GM18508 (cell line): ENCODE measurements around the gene DNAH9.
"Not testable (repeated sequence)": the region's sequence is repeated elsewhere in the genome, so short reads cannot be mapped to it uniquely, and the experiment has no call there.

Experiments used
- ATAC-seq: cut with Tn5 transposase; IDR thresholded peaks from one replicate; pipeline ENCODE4 v1.9.1; 2021; ENCODE audit warnings: moderate number of reproducible peaks; ENCODE audit not compliant: insufficient read depth, unreplicated experiment

DNAH9 gene

DNA sequence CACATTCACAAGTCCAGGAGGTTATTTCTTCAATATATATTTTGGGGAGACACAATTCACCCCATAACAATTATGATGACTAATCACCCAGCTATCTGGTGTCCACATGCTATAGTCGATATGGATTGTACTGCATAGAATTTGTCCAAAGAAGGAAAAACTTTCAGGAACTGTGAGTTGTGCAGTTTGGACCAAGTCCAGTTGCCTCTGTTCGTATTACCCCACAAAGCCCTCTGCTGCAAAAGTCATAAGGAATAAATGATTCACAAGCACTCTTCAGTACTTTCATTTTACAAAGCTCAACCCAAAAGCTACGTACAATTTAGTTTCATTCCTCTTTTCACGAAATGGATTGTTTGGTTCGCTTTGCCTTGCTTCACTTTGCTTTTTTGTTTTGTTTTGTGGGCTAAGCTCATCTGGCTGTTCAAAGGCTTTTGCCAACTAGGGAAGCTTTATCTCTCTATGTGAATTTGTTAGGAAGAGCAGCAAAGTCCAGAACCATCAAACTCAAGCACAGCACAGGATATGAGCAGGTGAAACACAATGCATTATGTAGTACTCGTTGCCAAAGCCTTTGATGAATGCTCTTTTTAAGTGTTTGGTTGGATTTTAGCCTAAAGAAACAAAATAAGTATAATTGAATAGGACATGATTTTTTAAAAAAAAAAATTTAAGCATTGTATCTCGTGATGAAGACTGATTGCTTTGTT lies 300.4 kb downstream of the DNAH9 start:
- no peak for ATAC-seq

DNA sequence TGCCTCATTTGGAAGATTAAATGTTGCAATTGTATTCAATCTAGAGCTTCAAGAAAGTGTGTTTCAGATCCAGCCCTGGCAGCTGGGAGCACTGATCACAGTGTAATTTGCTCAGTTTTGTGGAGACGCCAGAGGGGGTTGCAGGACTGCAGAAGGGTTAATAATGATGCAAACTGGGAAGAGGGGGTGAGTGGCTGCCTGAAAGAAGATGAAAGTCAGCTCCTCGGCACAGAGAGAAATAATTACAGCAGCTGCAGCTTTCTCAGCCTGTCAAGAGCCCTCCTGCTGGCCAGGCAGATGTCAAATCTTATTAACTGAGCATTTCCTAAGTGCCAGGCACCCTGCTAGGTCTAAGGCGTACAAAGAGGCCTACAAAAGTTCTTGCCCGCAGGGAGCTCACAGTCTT lies 301.3 kb downstream of the DNAH9 start:
- no peak for ATAC-seq

DNA sequence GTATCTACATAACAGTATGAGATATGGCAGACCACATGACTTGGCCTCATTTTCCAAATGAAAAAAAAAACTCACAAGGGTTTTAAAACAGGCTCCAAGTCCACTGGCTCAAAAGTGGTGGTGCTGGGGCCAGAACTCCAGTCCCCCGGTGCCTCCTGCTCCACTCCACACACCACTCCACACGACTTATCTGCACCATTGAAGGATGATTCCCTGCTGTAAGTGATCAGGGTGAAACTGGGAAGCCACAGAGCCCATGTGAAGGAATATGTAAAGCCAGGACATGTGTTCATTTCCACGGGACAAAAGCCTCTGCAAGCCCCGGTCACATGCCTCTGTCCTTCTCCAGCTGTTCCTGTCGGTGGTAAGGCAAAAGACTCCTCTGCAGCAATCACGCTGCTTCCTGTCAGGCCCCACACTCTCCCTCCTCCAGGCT lies 301.8 kb downstream of the DNAH9 start:
- ATAC-seq: no peak

DNA sequence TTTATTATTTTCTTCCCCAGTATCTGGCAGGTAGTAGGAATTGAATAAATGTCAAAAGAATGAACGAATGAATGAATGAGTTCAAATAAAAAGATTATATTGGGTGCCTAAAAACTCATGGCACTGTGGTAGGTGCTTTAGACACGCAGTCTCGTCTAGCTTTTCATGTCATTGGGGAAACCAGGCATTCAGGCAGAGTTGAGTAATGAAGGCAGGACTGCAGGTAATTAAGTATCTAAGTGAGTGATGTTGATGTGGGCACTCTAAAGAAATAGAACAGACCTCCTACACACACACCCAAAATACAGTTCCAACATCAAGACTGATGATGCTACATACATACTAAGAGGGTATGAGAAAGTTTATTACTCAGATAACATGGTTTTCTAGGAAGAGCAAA lies 302.4 kb downstream of the DNAH9 start:
- no peak for ATAC-seq

DNA sequence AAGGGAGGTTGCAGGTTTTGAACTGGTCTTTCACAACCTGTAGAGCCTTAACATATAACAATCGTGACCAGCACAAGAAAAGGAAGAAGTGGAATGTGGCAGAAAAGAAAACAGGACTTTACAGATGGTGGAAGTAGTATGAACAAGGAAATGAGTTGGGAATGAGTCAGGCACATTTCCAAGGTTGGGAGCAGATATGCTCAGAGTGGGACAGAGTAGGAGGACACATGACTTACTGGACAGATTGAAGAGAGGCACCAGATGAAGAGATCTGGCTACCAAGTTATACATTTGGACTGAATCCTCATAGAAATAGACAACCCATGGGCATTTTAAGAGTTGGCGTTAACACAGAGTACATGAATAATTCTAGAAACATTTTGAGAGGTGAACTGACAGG lies 303.7 kb downstream of the DNAH9 start:
- ATAC-seq: no peak

DNA sequence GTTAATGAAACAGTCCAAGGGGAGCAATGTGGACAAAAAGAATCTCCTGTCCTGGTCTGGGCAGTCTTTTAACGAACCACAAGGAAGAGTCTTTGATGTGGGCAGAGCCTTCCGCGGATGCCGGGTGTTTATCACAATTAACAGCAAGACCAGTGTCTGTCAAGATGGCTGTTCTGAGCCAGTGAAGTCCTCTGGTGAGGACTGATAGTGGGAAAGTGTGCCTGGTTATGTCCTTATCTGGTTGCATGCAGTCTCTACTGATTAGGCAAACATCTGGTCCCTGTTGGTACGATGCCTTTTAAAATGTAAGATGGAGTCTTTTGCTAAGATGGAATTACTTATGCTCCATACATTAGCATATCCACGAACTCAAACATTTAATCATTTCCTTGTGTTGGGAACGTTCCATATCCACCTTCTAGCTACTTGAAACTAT lies 310.5 kb downstream of the DNAH9 start:
- ATAC-seq: no peak

DNA sequence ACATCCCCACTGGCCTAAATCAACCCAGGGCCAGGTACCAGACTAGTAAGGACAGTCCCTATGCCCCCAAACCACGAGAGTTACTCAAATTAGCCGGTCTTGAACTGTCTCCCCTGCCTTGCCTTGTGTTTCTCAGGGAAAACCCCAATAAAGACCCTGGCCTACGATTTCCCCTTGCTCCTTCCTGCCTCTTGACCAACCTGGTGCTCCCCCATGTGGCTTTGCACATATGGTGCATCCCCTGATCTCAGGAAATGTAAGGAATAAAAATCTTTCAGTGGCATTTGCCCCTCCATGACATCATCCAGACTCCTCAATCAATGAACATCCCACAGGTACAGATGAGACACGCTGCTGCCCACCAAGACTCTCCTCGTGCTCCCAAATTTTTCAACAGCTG lies 311.1 kb downstream of the DNAH9 start:
- ATAC-seq: no peak

DNA sequence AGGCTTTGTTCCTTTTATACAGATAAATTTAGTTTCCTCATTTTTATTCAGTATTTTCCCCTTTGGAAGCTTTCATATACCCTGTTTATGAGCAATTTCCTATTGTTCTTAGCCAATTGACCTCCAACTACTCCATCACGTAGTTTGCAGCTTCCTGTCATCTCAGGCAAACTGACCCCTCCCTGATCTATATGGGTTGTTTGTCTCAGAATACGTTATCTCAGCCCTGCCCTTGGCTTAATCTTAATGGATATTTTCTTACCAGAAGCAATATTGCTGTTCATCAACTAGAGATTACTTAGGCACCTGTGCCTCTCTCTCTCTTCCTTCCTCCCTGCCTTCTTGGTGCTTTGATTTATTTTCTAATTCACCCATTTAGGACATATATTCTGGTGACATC lies 317.8 kb downstream of the DNAH9 start:
- no peak for ATAC-seq

DNA sequence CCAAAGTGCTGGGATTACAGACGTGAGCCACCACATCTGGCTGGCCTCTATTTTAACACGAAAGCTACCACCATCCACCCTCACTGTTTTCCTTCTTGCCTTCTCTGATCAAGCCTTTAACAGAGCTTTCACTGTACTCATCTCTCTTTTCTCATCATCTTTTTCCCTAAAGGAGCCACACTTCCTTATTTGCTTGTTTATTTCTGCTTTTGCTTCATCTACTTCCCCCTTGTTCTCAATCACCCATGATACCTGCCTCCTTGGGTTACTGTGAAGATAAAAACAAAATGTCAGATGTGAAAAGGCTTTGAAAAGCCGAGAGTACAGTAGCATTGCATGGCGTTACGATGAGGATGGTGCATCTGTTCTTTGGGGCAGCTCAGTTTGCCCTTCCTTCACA lies 319.1 kb downstream of the DNAH9 start:
- no peak for ATAC-seq

DNA sequence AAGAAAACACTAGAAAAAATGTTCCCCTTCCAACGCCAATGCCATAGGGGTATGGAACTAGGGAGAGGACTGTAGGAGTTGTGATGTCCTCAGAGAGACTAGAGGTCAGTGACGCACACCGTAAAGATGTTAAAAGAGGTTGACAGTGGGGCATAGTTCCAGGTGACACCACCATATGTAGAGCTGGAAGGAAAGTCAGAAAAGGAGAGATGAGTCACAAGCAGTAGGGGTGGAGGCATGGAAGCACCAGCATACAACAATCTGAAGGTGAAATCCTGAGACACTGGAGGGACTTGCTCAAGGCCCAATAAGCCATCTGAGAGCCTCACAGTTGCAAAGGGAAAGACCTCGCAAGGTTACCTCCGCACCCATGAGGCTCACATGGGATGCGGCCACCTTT lies 323.0 kb downstream of the DNAH9 start:
- ATAC-seq: no peak

DNA sequence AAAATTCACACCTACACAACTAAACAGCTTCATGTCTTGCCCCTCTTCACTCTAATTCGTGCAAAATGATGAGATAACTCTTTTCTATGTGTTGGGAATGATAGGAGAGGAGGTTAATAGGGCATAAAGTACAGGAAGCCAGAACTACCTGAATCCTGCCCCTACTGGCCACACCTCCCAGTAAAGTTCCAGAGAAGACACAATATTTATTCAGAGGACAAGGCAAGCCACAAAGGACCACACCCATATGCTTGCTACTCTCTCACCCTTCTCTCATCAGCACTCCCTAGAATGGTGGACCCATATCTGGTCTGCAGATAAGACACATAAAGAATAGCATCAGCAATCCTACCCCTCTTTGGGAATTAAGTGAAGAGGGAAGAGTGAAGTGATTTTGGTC lies 324.4 kb downstream of the DNAH9 start:
- ATAC-seq: no peak

DNA sequence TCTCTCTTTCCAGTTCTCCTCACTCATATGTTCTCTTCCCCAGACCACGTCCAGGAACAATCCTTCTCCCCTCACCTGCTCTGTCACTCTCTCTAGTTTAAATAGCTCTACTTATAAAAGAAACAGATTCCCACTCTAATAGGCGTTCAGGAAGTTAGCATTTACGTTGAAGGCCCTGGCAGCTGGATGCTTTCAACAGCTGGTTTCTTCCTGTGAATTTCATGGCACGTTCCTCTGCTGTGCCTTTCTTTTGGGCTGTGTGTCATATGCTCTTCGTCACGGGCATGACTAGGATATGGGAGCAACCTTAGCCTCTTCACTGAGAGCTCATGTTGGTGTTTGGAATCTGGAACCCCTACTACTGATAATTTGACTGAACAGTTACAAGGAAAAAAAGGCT lies 325.8 kb downstream of the DNAH9 start:
- no peak for ATAC-seq

DNA sequence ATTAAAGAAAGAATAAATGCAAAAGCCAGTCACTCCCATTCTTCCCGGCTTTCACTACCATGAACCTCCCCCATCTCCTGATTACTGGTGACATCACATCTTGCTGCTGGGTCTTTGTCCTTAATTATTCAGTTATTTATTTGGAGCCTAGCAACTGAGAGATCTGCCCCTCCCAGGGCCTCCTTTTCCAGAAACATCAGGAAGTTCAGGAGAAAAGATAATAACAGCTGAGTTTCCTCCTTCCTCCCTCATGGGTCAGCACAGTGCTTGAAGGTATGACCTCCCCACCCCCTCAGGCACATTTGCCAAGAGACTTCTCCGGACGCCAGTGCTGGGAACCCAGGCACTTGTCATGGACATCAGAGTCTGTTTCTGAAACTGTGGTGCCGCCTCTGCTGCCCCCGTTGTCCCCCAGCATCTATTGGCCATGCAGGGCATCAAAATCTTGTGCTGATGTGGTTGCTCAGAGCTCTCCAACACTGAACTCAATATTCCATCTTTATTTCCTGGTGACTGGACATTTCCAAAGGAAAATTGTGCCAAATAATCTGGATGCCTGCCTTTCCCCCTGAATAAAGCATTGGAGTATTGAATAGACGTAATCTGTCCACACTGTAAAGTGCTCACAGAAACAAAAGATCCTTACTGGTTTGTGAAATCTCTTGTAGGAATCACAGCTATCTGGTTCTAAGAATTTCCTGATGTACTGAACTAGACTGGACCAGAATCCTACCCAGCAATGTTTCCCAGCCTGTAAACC lies 327.2 kb downstream of the DNAH9 start:
- no peak for ATAC-seq

DNA sequence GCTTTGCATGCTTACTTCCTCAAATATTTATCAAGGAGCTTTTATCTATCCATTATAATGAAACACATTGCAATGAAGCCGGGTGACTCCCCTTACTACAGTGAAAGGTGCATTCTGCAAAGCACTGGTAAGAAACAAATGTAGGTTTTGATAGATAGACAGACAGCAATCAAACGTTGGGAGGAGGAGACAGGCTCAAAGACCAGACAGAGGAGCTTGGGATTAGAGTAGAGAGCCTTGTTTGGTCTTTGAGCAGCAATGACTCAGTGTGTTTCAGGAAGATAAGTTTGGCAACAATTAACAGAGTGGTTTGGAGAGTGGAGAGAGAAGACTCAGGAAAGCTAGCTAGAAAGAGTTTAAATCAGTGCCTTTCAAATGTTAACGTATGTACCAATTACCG lies 330.2 kb downstream of the DNAH9 start:
- no peak for ATAC-seq

DNA sequence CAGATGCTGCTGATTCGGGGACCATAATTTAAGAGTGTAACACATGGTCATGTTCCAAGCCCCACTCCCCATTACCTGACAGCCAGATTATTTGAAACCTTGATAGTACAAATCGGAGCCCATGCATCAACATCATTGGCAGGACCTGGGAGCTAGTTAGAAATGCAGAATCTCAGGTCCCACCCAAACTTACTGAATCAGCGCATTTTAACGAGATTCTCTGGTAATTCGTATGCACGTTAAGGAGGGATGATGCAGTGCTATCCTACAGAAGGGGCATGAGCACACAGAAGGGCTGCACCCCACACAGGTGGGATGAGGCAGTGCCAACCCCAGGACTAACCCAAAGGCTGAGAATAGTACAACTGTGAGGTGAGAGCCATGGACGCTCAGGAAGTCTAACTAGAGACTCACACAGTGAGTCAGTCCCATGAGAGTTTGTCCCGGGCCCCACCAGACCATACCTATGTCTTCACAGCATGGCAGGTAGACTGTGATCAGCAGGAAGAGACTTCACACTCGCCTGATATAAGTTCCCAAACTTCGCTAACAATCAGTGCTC lies 334.1 kb downstream of the DNAH9 start:
- no peak for ATAC-seq

DNA sequence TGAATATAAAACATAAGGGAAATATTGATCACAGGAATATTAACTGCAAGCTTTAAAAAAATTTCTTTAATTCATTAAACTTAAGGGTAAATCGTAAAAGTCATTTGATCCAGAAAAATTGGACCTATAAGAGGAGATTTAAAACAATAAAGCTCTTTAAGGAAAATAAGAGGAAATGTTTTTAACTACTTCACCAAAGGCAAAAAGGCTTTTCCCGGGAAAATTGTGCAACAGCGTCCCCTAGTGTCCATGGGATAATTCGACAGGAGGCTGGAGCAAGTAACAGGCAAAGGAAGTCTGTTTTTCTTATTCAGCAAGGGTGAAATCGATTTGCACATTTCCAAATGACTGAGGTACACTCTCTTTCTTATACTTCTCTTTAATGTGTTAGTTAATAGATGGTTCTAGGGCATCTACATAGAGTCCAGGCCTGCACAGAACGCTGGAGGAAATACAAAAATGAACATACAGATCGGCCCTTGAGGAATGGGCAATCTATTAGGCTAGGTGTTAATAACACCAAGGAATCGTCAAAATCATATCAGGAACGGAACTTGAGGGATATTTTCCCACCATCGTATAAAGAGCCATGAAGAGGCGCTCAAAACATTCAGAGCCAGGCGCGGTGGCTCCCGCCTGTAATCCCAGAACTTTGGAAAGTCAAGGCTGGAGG lies 337.6 kb downstream of the DNAH9 start:
- no peak for ATAC-seq

DNA sequence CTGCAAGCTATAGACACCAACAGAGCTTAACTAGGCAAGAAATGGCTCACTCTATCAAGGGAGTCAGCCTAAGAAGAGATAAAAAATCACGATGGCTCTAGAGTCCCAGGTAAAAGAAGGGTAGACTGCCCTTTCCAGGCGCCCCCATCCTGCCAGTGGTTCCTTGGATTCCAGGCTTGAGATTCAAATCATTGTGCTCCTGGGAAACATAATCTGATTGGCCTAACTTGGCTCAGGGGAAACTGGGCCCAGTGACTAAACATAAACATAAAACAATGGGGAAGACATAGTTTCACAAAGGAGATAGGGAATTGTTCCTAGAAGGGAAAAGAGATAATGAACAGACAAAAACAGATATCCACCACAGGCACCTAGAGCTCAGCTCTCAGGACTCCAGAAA lies 342.6 kb downstream of the DNAH9 start:
- no peak for ATAC-seq

DNA sequence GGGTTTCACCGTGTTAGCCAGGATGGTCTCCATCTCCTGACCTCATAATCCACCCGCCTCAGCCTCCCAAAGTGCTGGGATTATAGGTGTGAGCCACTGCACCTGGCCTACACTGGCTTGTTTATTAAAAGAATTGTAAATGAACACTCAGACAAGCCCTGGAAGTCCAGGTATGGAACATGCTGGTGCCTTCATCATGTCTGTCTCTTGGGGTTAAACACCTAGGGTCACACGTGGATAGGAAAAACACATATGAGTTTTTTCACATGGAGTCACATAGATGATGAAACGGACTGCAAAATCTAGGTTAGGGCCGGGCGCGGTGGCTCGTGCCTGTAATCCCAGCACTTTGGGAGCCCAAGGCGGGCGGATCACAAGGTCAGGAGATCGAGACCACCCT lies 344.8 kb downstream of the DNAH9 start:
- not testable (repeated sequence) for ATAC-seq

DNA sequence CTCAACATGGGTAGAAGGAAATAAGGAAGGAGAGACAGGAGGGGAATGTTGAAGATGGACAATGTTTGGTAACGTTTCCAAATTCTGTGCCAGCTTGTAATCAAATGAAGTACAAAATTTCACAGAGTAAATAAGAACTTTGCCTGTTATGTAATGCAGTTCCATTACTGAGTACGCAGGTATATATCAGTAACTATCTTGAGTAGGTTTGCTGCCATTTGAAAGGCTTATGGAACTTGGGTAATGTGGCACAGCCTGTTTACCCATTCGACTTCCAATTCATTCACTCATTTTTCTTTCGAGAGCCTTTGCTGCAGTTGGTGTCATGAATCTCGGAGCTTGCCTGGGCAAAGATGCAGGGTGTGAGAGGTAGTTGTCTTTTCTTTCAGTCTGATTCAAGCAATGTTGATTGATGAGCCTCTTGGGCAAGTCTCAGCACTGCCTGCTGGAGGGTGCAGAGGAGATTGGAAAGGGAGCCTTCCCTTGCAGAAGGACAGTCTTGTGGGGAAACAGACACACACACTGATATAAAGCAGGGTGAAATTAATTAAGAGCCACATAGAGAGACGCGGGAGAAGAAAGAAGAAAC lies 345.6 kb downstream of the DNAH9 start:
- ATAC-seq: no peak

DNA sequence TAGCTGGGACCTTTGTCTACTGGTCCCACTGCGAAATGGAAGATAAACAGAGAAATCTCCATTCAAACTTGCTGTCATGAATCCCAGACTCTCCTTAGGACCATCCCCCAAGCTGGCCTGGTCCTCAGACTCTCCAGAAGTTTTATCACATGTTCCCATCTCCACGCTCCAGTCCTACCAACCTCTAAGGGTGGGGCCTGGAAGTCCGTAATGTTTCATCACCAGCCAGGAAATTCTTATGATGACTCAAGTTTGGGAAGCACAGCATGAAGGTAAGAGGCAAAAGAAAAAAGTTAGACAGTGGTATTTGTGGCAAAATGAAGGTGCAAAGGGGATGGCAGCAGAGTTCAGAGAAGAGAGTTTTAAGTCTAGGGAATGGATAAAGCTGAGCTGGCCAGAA lies 346.3 kb downstream of the DNAH9 start:
- no peak for ATAC-seq

DNA sequence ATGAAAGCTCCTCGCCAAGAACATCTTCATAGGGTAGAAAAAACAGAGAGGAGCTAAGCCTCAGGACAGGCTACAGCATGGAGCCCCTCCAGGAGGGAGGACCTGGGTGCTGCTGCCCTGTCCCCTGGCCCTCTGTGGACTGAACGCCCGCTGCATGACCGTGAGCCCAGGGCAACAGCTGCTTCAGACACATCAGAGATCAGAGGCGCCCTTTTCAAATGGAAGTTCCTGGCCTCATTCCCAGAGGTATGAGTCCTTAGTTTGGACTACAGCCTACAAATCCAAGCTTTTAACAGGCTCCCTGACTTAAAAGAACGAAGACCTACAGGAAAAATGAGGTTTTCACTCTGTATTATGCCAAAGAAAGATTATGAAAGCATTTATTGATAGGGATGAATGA lies 350.5 kb downstream of the DNAH9 start:
- no peak for ATAC-seq
